ENCODE data around the gene LRMDA.

The LRMDA gene

GRCh38 chr10:76244061-76244686, 812.8 kb downstream of the LRMDA start:
- Histone ChIP-seq H3K4me3 (no peak overlapping the region), H3K27ac (peak overlapping the region in 1 of 2 donors; percentile 39)
- TF ChIP-seq, protein P1, sequence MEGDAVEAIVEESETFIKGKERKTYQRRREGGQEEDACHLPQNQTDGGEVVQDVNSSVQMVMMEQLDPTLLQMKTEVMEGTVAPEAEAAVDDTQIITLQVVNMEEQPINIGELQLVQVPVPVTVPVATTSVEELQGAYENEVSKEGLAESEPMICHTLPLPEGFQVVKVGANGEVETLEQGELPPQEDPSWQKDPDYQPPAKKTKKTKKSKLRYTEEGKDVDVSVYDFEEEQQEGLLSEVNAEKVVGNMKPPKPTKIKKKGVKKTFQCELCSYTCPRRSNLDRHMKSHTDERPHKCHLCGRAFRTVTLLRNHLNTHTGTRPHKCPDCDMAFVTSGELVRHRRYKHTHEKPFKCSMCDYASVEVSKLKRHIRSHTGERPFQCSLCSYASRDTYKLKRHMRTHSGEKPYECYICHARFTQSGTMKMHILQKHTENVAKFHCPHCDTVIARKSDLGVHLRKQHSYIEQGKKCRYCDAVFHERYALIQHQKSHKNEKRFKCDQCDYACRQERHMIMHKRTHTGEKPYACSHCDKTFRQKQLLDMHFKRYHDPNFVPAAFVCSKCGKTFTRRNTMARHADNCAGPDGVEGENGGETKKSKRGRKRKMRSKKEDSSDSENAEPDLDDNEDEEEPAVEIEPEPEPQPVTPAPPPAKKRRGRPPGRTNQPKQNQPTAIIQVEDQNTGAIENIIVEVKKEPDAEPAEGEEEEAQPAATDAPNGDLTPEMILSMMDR (IDR thresholded peaks at IDR 0.05) = no peak
- no peak for DNase-seq (ENCODE audit: low spot score)

- no peak overlapping the region for H3K27ac ChIP-seq
- TF ChIP-seq, protein P1 (IDR thresholded peaks at IDR 0.05) = no peak
- H3K4me3 ChIP-seq = no peak overlapping the region
- no peak for DNase-seq (ENCODE audit: low spot score)
Measured at GRCh38 chr10:76245951-76246495, 814.6 kb downstream of the LRMDA start.

GRCh38 chr10:76248649-76249200, 817.3 kb downstream of the LRMDA start:
- no peak overlapping the region for H3K4me3 ChIP-seq
- no peak overlapping the region for H3K27ac ChIP-seq
- DNase-seq (ENCODE audit: low spot score) = no peak
- TF ChIP-seq, protein P1 (IDR thresholded peaks at IDR 0.05) = no peak

- no peak overlapping the region for H3K4me3 ChIP-seq
- DNase-seq (ENCODE audit: low spot score) = no peak
- H3K27ac ChIP-seq = no peak overlapping the region
- TF ChIP-seq, protein P1 (IDR thresholded peaks at IDR 0.05) = no peak
Measured at GRCh38 chr10:76251841-76252671, 820.6 kb downstream of the LRMDA start.

DNA sequence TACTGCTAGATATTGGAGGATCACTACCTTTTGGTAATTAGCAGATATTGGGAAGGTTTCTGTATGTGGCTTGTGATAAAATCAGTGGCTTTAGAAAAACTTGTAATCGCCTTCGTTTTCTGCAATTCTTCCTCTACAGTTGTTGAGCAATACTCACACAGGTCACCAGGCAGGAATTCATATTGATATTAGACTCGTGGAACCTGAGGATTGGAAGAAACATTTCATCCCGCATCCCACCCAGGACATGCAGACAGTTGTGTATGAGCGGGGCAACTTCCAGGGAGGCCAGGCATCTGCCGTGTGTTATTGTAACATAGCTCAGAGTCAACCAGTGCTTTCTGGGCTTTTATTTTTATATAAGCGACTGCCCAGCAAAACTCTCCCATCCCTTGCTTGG, 821.3 kb downstream of the LRMDA start:
- DNase-seq (ENCODE audit: low spot score) = no peak
- TF ChIP-seq, protein P1 (IDR thresholded peaks at IDR 0.05) = no peak
- H3K4me3 ChIP-seq = no peak overlapping the region
- no peak overlapping the region for H3K27ac ChIP-seq

DNA sequence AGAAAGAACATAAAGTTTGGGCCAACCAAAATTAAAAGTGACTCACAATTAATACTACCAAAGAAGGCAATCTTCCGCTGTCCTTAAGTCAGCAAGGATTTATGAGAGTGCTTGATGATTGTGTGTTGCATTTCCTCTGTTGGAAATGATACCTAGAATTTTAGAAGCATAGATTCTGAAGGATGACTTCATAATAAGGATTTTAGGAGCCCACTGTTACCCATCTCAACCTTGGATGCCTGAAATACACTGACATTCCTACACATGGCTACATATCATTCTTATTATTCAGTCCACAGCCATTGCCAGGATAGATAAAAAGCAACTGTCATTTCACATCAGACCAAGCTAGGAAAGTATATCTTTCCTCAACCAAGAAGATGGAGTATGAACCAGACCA, 823.8 kb downstream of the LRMDA start:
- no peak for DNase-seq (ENCODE audit: low spot score)
- H3K4me3 ChIP-seq = no peak overlapping the region
- TF ChIP-seq, protein P1 (IDR thresholded peaks at IDR 0.05) = no peak
- H3K27ac ChIP-seq = no peak overlapping the region

All from coronary artery (tissue), 2 donors.